Measurements from ENCODE around the gene FBXL3. TPM values are rescaled to one million over a fixed set of nuclear protein-coding genes. Genes with fewer than 3 reads are reported as not detected.

The FBXL3 gene
- total RNA-seq, 5 donors from 2014 or later (not counting 1 experiment from before 2014, with no cell fraction given): 58.6 to 89.1 (median 80.0) TPM

DNA sequence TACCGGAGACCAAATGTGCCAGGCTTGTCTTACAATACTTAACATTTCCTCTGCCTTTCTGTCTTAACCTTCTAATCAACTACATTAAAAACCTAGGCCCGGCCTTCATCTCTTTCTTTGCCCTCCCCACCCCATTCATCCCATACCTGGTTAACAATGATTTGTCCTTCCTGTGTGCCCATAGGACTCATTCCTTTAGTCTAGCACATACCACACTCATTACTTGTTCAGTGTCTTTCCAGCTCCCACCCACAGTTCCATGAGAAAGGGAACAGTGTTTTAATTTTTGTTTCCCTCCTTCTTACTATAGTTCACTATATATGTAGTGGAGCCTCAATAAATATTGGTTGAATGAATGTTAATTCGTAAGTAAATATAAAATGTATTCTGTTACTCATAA is 32.7 kb downstream of the FBXL3 start:
- no peak overlapping the region for H3K27ac ChIP-seq (ENCODE audit: low read length)
- H3K9me3 ChIP-seq: no peaks in the 10 kb centered on the region
- H3K27me3 ChIP-seq (replicated peaks in 1 of 2; ENCODE audit: control insufficient read depth in 2 of 2, extremely low read depth in 1 of 2, insufficient read depth in 2 of 2, low read length in 1 of 2): peaks cover 0 to 3% of the 10 kb centered on the region in 2 experiments
- H3K9me3 Mint-ChIP-seq: no peaks in the 10 kb centered on the region
- peak overlapping the region; percentile 25 to 56 for H3K27ac Mint-ChIP-seq
- ChIA-PET POLR2A (interaction anchor here in 1 of 2 donors (1.0 kb wide), 1 partner anchor 24 kb away, joined by 3 read pairs; no protein-coding TSS in a partner anchor), CTCF (no interaction called here)
- H3K36me3 ChIP-seq (ENCODE audit: control insufficient read depth in 2 of 2, extremely low read depth in 1 of 2, insufficient read depth in 1 of 2, low read length in 1 of 2): peaks cover 8 to 17% of the 10 kb centered on the region in 2 donors
- peak overlapping the region; percentile 10 to 91 (median 11) for H3K4me3 Mint-ChIP-seq
- WGBS (ENCODE audit: insufficient coverage): 89% methylated on average over 2 of the region's 3 CpGs
- H3K4me1 ChIP-seq (ENCODE audit: control insufficient read depth in 1 of 2, extremely low read depth in 1 of 2, insufficient read depth in 2 of 2, low read length in 2 of 2): peaks cover 20 to 23% of the 10 kb centered on the region in 2 experiments
- no peaks in the 10 kb centered on the region for H3K27me3 Mint-ChIP-seq
- no peak for DNase-seq
- no peak for ATAC-seq (replicated peaks in 1 of 4)
- H3K4me1 Mint-ChIP-seq: peaks cover 37 to 64% (median 61%) of the 10 kb centered on the region in 3 donors
- no peak overlapping the region for H3K4me3 ChIP-seq (ENCODE audit: control insufficient read depth in 1 of 2, extremely low read depth in 1 of 2, low read length in 1 of 2)
- peaks cover 31% of the 10 kb centered on the region for H3K36me3 Mint-ChIP-seq

DNA sequence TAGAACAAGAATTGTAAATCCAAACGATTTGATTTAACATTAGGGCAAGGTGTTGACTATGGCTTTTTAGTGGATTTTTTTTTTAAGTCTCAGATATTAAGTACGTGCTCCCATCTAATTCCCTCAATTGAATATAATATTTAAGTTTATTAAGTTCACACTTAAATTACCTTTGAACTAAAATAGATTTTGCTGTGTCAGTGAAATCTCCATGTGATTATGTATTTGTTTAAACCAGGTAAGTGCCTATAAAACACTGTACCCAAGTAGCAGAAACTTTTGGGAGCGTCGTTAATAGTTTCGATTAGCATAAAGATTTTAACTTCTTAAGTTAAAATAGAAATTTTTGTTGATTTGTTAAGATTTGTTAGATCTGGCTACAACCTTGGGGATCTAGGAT is 33.5 kb downstream of the FBXL3 start:
- ChIA-PET POLR2A (interaction anchor here (0.5 to 4.2 kb wide), 9 partner anchors 9 to 1232 kb away, joined by 3 to 48 read pairs (median 4); partner anchors contain the start of gene FBXL3 (in 1 of the 2)), CTCF (interaction anchor here (1.0 to 3.6 kb wide), 7 partner anchors 9 to 32 kb away, joined by 3 to 23 read pairs (median 5); no protein-coding TSS in a partner anchor)
- no peaks in the 10 kb centered on the region for H3K9me3 Mint-ChIP-seq
- H3K27ac Mint-ChIP-seq: peak overlapping the region in 1 of 2 donors; percentile 98
- Histone ChIP-seq H3K4me1 (ENCODE audit: control insufficient read depth in 1 of 2, extremely low read depth in 1 of 2, insufficient read depth in 2 of 2, low read length in 2 of 2) (peaks cover 20 to 23% of the 10 kb centered on the region in 2 experiments), H3K27me3 (replicated peaks in 1 of 2; ENCODE audit: control insufficient read depth in 2 of 2, extremely low read depth in 1 of 2, insufficient read depth in 2 of 2, low read length in 1 of 2) (peaks cover 0 to 5% of the 10 kb centered on the region in 2 experiments), H3K36me3 (ENCODE audit: control insufficient read depth in 2 of 2, extremely low read depth in 1 of 2, insufficient read depth in 1 of 2, low read length in 1 of 2) (peaks cover 5 to 12% of the 10 kb centered on the region in 2 donors), H3K4me3 (ENCODE audit: control insufficient read depth in 1 of 2, extremely low read depth in 1 of 2, low read length in 1 of 2) (no peak overlapping the region), H3K9me3 (no peaks in the 10 kb centered on the region), H3K27ac (ENCODE audit: low read length) (no peak overlapping the region)
- peak overlapping the region; percentile 91 to 97 (median 95) for H3K4me3 Mint-ChIP-seq
- peaks cover 33 to 62% (median 54%) of the 10 kb centered on the region in 3 donors for H3K4me1 Mint-ChIP-seq
- peaks cover 24% of the 10 kb centered on the region for H3K36me3 Mint-ChIP-seq
- no peak for DNase-seq
- ATAC-seq (replicated peaks in 1 of 4): no peak
- no CpG with 5 or more reads among the region's 5 CpGs for WGBS (ENCODE audit: insufficient coverage)
- no peaks in the 10 kb centered on the region for H3K27me3 Mint-ChIP-seq

DNA sequence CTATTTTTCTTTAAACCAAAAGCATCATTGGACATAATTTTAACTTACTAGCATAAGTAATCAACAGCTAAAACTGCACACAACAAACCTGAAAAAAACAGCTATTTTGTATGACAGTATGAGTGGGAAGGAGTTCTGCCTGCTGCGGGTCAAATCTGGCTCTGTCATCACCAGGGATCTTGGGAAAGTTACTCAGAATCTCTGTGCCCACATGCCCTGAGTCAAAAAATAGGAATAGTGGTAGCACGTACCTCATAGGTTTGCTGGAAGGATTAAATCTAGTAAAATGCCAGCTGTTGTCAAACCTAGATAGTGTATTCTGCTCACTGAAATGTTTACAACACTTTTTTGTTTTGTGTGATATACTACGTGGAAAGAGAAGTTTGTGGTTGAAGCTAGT is 33.9 kb downstream of the FBXL3 start:
- peak overlapping the region; percentile 98 to 99 for H3K27ac Mint-ChIP-seq
- H3K27ac ChIP-seq (ENCODE audit: low read length): peak overlapping the region; percentile 97
- DNase-seq (no peak), ATAC-seq (replicated peaks in 1 of 4) (no peak)
- peak overlapping the region; percentile 79 for H3K4me3 ChIP-seq (ENCODE audit: control insufficient read depth in 1 of 2, extremely low read depth in 1 of 2, low read length in 1 of 2)
- peaks cover 0 to 9% of the 10 kb centered on the region in 2 experiments for H3K27me3 ChIP-seq (replicated peaks in 1 of 2; ENCODE audit: control insufficient read depth in 2 of 2, extremely low read depth in 1 of 2, insufficient read depth in 2 of 2, low read length in 1 of 2)
- H3K9me3 ChIP-seq: no peaks in the 10 kb centered on the region
- H3K27me3 Mint-ChIP-seq: no peaks in the 10 kb centered on the region
- H3K9me3 Mint-ChIP-seq: no peaks in the 10 kb centered on the region
- peaks cover under 1 to 8% of the 10 kb centered on the region in 2 donors for H3K36me3 ChIP-seq (ENCODE audit: control insufficient read depth in 2 of 2, extremely low read depth in 1 of 2, insufficient read depth in 1 of 2, low read length in 1 of 2)
- peak overlapping the region; percentile 91 to 97 (median 95) for H3K4me3 Mint-ChIP-seq
- WGBS (ENCODE audit: insufficient coverage): 67% methylated on average over 2 of the region's 3 CpGs
- H3K4me1 Mint-ChIP-seq: peaks cover 33 to 58% (median 53%) of the 10 kb centered on the region in 3 donors
- ChIA-PET CTCF (interaction anchor here (1.0 to 3.6 kb wide), 9 partner anchors 9 to 486 kb away, joined by 3 to 23 read pairs (median 4); no protein-coding TSS in a partner anchor), POLR2A (interaction anchor here (0.5 to 4.2 kb wide), 10 partner anchors 9 to 1441 kb away, joined by 3 to 48 read pairs (median 4); partner anchors contain the start of gene FBXL3 (in 1 of the 2))
- H3K36me3 Mint-ChIP-seq: peaks cover 19% of the 10 kb centered on the region
- H3K4me1 ChIP-seq (ENCODE audit: control insufficient read depth in 1 of 2, extremely low read depth in 1 of 2, insufficient read depth in 2 of 2, low read length in 2 of 2): peaks cover 20 to 23% of the 10 kb centered on the region in 2 experiments

DNA sequence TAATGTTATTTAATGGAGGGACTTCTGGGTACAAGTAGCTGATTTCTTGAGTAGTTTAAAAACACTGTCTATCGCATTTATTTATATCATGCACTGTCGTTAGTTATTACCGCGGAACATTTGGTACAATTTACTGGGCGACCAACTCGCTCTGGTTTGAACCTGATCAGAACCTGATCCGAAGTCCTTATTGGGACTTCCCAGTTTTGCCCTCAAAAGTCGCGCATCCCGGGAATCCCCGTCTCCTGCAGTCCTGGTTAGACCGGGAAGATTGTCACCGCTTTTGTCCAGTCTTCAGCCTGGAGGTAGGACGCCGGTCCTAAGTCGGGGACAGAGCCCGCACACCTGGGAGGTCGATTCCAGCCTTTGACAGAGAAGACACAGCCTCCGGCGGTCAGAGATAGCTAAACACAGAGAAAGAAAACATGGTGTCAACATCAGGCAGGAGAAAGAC is 34.4 kb downstream of the FBXL3 start:
- 9% methylated on average over 19 of the region's 20 CpGs for WGBS (ENCODE audit: insufficient coverage)
- no peaks in the 10 kb centered on the region for H3K9me3 Mint-ChIP-seq
- H3K27me3 Mint-ChIP-seq: no peaks in the 10 kb centered on the region
- peak overlapping the region; percentile 97 for H3K27ac ChIP-seq (ENCODE audit: low read length)
- H3K27ac Mint-ChIP-seq: peak overlapping the region; percentile 98 to 99
- ChIA-PET CTCF (interaction anchor here (0.8 to 3.6 kb wide), 10 partner anchors 9 to 1123 kb away, joined by 3 to 23 read pairs (median 4); no protein-coding TSS in a partner anchor), POLR2A (interaction anchor here (0.6 to 4.2 kb wide), 10 partner anchors 10 to 1441 kb away, joined by 3 to 48 read pairs (median 4); partner anchors contain the start of gene FBXL3 (in 1 of the 2))
- peaks cover 0 to 12% of the 10 kb centered on the region in 2 experiments for H3K27me3 ChIP-seq (replicated peaks in 1 of 2; ENCODE audit: control insufficient read depth in 2 of 2, extremely low read depth in 1 of 2, insufficient read depth in 2 of 2, low read length in 1 of 2)
- peak overlapping the region; percentile 91 to 97 (median 95) for H3K4me3 Mint-ChIP-seq
- peaks cover 0 to 8% of the 10 kb centered on the region in 2 donors for H3K36me3 ChIP-seq (ENCODE audit: control insufficient read depth in 2 of 2, extremely low read depth in 1 of 2, insufficient read depth in 1 of 2, low read length in 1 of 2)
- H3K4me1 Mint-ChIP-seq: peaks cover 33 to 58% (median 50%) of the 10 kb centered on the region in 3 donors
- peak in 8 of 35 experiments; percentile 4 to 54 (median 9) for DNase-seq
- H3K36me3 Mint-ChIP-seq: peaks cover 16% of the 10 kb centered on the region
- peak overlapping the region; percentile 79 for H3K4me3 ChIP-seq (ENCODE audit: control insufficient read depth in 1 of 2, extremely low read depth in 1 of 2, low read length in 1 of 2)
- peaks cover 20 to 23% of the 10 kb centered on the region in 2 experiments for H3K4me1 ChIP-seq (ENCODE audit: control insufficient read depth in 1 of 2, extremely low read depth in 1 of 2, insufficient read depth in 2 of 2, low read length in 2 of 2)
- no peaks in the 10 kb centered on the region for H3K9me3 ChIP-seq
- ATAC-seq (replicated peaks in 1 of 4): no peak

DNA sequence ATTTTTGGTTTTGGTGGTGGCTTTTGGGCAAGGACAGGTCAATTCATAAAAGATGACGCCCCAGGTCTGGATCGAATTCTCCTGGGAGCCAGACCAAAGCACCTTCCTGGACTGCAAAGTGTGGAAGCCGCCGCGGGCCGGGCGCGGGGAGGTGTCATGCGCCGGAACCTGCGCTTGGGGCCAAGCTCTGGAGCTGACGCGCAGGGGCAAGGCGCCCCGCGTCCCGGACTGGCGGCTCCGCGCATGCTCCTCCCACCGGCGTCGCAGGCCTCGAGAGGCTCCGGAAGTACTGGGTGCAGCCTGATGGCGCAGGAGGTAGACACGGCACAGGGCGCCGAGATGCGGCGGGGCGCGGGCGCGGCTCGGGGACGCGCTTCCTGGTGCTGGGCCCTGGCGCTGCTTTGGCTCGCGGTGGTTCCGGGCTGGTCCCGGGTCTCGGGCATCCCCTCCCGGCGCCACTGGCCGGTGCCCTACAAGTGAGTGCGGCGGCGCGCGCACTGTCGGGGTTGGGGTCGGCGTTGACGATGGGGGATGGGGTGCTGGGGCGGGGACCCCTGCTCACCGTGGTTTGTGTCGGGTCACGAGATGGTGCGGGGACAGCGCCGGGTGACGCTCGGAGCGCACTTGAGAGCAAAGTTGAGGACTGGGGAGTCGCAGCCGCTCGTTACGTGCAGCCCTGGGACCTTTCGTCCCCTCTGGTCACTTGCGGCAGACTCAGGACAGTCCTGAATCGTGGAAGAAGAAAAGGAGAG is 35.0 kb downstream of the FBXL3 start, which contains the start of gene CLN5:
Gene CLN5, plus strand, starts transcription at position 286 of the 752 bp plus-strand sequence. Its CDS starts 18 bp downstream, at position 304.
- Histone ChIP-seq H3K27ac (ENCODE audit: low read length) (peak within 1 kb of the TSS; percentile 97), H3K4me3 (ENCODE audit: control insufficient read depth in 1 of 2, extremely low read depth in 1 of 2, low read length in 1 of 2) (peak within 1 kb of the TSS; percentile 79), H3K4me1 (ENCODE audit: control insufficient read depth in 1 of 2, extremely low read depth in 1 of 2, insufficient read depth in 2 of 2, low read length in 2 of 2) (peaks cover 20 to 23% of the 10 kb centered on the region in 2 experiments), H3K27me3 (replicated peaks in 1 of 2; ENCODE audit: control insufficient read depth in 2 of 2, extremely low read depth in 1 of 2, insufficient read depth in 2 of 2, low read length in 1 of 2) (peaks cover 0 to 13% of the 10 kb centered on the region in 2 experiments), H3K9me3 (no peaks in the 10 kb centered on the region), H3K36me3 (ENCODE audit: control insufficient read depth in 2 of 2, extremely low read depth in 1 of 2, insufficient read depth in 1 of 2, low read length in 1 of 2) (peaks cover 0 to 8% of the 10 kb centered on the region in 2 donors)
- H3K27ac Mint-ChIP-seq: peak within 1 kb of the TSS; percentile 98 to 99
- POLR2A ChIA-PET: interaction anchor here (0.6 to 4.2 kb wide), 11 partner anchors 10 to 1440 kb away, joined by 3 to 48 read pairs (median 4); partner anchors contain the start of genes FBXL3 (in 1 of the 2) and MYCBP2 (in 1 of the 2)
- H3K36me3 Mint-ChIP-seq: peaks cover 16% of the 10 kb centered on the region
- ATAC-seq (replicated peaks in 1 of 4): peak; percentile 90 to 95 (median 92)
- H3K9me3 Mint-ChIP-seq: no peaks in the 10 kb centered on the region
- peaks cover 33 to 55% (median 49%) of the 10 kb centered on the region in 3 donors for H3K4me1 Mint-ChIP-seq
- CTCF ChIA-PET: interaction anchor here (0.6 to 3.6 kb wide), 11 partner anchors 10 to 1240 kb away, joined by 3 to 23 read pairs (median 4); no protein-coding TSS in a partner anchor
- peak within 1 kb of the TSS; percentile 91 to 97 (median 95) for H3K4me3 Mint-ChIP-seq
- DNase-seq: peak; percentile 85 to 98 (median 96)
- under 1% methylated on average over 71 of the region's 73 CpGs for WGBS (ENCODE audit: insufficient coverage)
- H3K27me3 Mint-ChIP-seq: peaks cover under 1 to 5% of the 10 kb centered on the region in 2 donors
